Measurements from ENCODE around the gene NUP98. TPM values are rescaled to one million over a fixed set of nuclear protein-coding genes. Genes with fewer than 3 reads are reported as not detected.

The NUP98 gene
- total RNA-seq, 4 donors from 2014 or later: 91.5 to 122 (median 115) TPM

GRCh38 chr11:3835751-3836150 lies 38.4 kb upstream of the NUP98 start:
- Histone ChIP-seq H3K9me3 (no peaks in the 10 kb centered on the region), H3K4me3 (no peak overlapping the region), H3K27ac (no peak overlapping the region), H3K27me3 (no peaks in the 10 kb centered on the region), H3K36me3 (peaks cover 4% of the 10 kb centered on the region), H3K4me1 (peaks cover 85% of the 10 kb centered on the region)
- TF ChIP-seq POLR2AphosphoS5 (IDR thresholded peaks at IDR 0.05) (no peak), EP300 (IDR thresholded peaks at IDR 0.05) (no peak), POLR2A (IDR thresholded peaks at IDR 0.05) (no peak), CTCF (IDR thresholded peaks at IDR 0.05) (no peak)
- 80% methylated on average over 4 of the region's 4 CpGs for WGBS
- no peak for DNase-seq (ENCODE audit: low spot score in 2 of 2)

GRCh38 chr11:3834664-3835461 lies 37.5 kb upstream of the NUP98 start:
- Histone ChIP-seq H3K4me3 (no peak overlapping the region), H3K9me3 (no peaks in the 10 kb centered on the region), H3K4me1 (peaks cover 79% of the 10 kb centered on the region), H3K27me3 (no peaks in the 10 kb centered on the region), H3K27ac (no peak overlapping the region), H3K36me3 (peaks cover 7% of the 10 kb centered on the region)
- TF ChIP-seq POLR2A (IDR thresholded peaks at IDR 0.05): no peak
- no peak for TF ChIP-seq POLR2AphosphoS5 (IDR thresholded peaks at IDR 0.05)
- no peak for TF ChIP-seq EP300 (IDR thresholded peaks at IDR 0.05)
- no peak for TF ChIP-seq CTCF (IDR thresholded peaks at IDR 0.05)
- WGBS: 79% methylated on average over 7 of the region's 7 CpGs
- DNase-seq (ENCODE audit: low spot score in 2 of 2): peak in 1 of 2 donors; percentile 80

GRCh38 chr11:3834349-3834663 lies 37.0 kb upstream of the NUP98 start:
- Histone ChIP-seq H3K9me3 (no peaks in the 10 kb centered on the region), H3K27ac (no peak overlapping the region), H3K36me3 (peaks cover 13% of the 10 kb centered on the region), H3K4me3 (no peak overlapping the region), H3K4me1 (peaks cover 74% of the 10 kb centered on the region), H3K27me3 (no peaks in the 10 kb centered on the region)
- no peak for DNase-seq (ENCODE audit: low spot score in 2 of 2)
- WGBS: 64% methylated on average over 4 of the region's 4 CpGs
- TF ChIP-seq CTCF (IDR thresholded peaks at IDR 0.05) (no peak), POLR2AphosphoS5 (IDR thresholded peaks at IDR 0.05) (no peak), POLR2A (IDR thresholded peaks at IDR 0.05) (no peak), EP300 (IDR thresholded peaks at IDR 0.05) (no peak)

- TF ChIP-seq POLR2A (IDR thresholded peaks at IDR 0.05) (no peak), CTCF (IDR thresholded peaks at IDR 0.05) (no peak), POLR2AphosphoS5 (IDR thresholded peaks at IDR 0.05) (no peak), EP300 (IDR thresholded peaks at IDR 0.05) (no peak)
- no peak overlapping the region for H3K27ac ChIP-seq
- H3K9me3 ChIP-seq: no peaks in the 10 kb centered on the region
- 89% methylated on average over 2 of the region's 2 CpGs for WGBS
- peaks cover 67% of the 10 kb centered on the region for H3K4me1 ChIP-seq
- H3K27me3 ChIP-seq: no peaks in the 10 kb centered on the region
- no peak for DNase-seq (ENCODE audit: low spot score in 2 of 2)
- peaks cover 15% of the 10 kb centered on the region for H3K36me3 ChIP-seq
- no peak overlapping the region for H3K4me3 ChIP-seq
Measured at GRCh38 chr11:3833449-3833848, 36.1 kb upstream of the NUP98 start.

- 88% methylated on average over 2 of the region's 2 CpGs for WGBS
- Histone ChIP-seq H3K4me1 (peaks cover 61% of the 10 kb centered on the region), H3K27me3 (no peaks in the 10 kb centered on the region), H3K4me3 (no peak overlapping the region), H3K27ac (no peak overlapping the region), H3K9me3 (no peaks in the 10 kb centered on the region), H3K36me3 (peaks cover 21% of the 10 kb centered on the region)
- no peak for DNase-seq (ENCODE audit: low spot score in 2 of 2)
- TF ChIP-seq EP300 (IDR thresholded peaks at IDR 0.05): no peak
- no peak for TF ChIP-seq POLR2AphosphoS5 (IDR thresholded peaks at IDR 0.05)
- no peak for TF ChIP-seq POLR2A (IDR thresholded peaks at IDR 0.05)
- no peak for TF ChIP-seq CTCF (IDR thresholded peaks at IDR 0.05)
Measured at GRCh38 chr11:3832816-3833215, 35.5 kb upstream of the NUP98 start.
